Hippocampal formation (tissue), 2 donors: ENCODE measurements around the gene IMMP1L.
"Not testable (repeated sequence)": the region's sequence is repeated elsewhere in the genome, so short reads cannot be mapped to it uniquely, and the experiment has no call there.

Source experiments
- DNase-seq, 2 donors: peaks; one replicate each; lab custom pipeline; 2025; lab: John Stamatoyannopoulos, UW

Gene IMMP1L

GRCh38 chr11:31509429-31510345 lies at the start of gene IMMP1L, which contains the start of gene ELP4:
IMMP1L (minus strand) TSS chr11:31509622; CDS start chr11:31463276, 46,346 bp downstream.
ELP4 (plus strand) TSS chr11:31509767; CDS start chr11:31509785, 18 bp downstream.
- DNase-seq, result peak; percentile 94 to 98

- DNase-seq, result peak in 1 of 2 donors; percentile 62
These were observed 48.6 kb upstream of the IMMP1L start for GRCh38 chr11:31558001-31558400.

GRCh38 chr11:31555938-31556337 lies 46.5 kb upstream of the IMMP1L start:
- DNase-seq, result no peak

GRCh38 chr11:31542862-31543261 lies 33.4 kb upstream of the IMMP1L start:
- no peak for DNase-seq

GRCh38 chr11:31535479-31535878 lies 26.1 kb upstream of the IMMP1L start:
- DNase-seq, result no peak

- no peak for DNase-seq
These were observed 21.9 kb upstream of the IMMP1L start for GRCh38 chr11:31531293-31531692.

GRCh38 chr11:31529701-31530100 lies 20.3 kb upstream of the IMMP1L start:
- no peak for DNase-seq

- no peak for DNase-seq
These were observed 19.8 kb upstream of the IMMP1L start for GRCh38 chr11:31529189-31529588.

GRCh38 chr11:31521497-31522150 lies 12.2 kb upstream of the IMMP1L start:
- no peak for DNase-seq

- DNase-seq, result no peak
These were observed 2.7 kb upstream of the IMMP1L start for GRCh38 chr11:31512117-31512516.

- peak in 1 of 2 donors; percentile 58 for DNase-seq
These were observed 382 bp downstream of the IMMP1L start for GRCh38 chr11:31509051-31509428.

- DNase-seq, result no peak
These were observed 8.9 kb downstream of the IMMP1L start for GRCh38 chr11:31500560-31500959.

GRCh38 chr11:31499576-31500178 lies 9.7 kb downstream of the IMMP1L start:
- DNase-seq, result no peak

- not testable (repeated sequence) for DNase-seq
These were observed 15.7 kb downstream of the IMMP1L start for GRCh38 chr11:31493762-31494161.

GRCh38 chr11:31493235-31493634 lies 16.2 kb downstream of the IMMP1L start:
- no peak for DNase-seq

- DNase-seq, result no peak
These were observed 17.0 kb downstream of the IMMP1L start for GRCh38 chr11:31492320-31492913.

GRCh38 chr11:31487848-31488247 lies 21.6 kb downstream of the IMMP1L start:
- DNase-seq, result peak; percentile 1 to 10

GRCh38 chr11:31484497-31484896 lies 24.9 kb downstream of the IMMP1L start:
- DNase-seq, result no peak

- DNase-seq, result no peak
These were observed 28.5 kb downstream of the IMMP1L start for GRCh38 chr11:31480930-31481329.

GRCh38 chr11:31479066-31479465 lies 30.4 kb downstream of the IMMP1L start:
- DNase-seq, result no peak

- no peak for DNase-seq
These were observed 31.2 kb downstream of the IMMP1L start for GRCh38 chr11:31478223-31478590.

GRCh38 chr11:31477528-31478222 lies 31.7 kb downstream of the IMMP1L start:
- no peak for DNase-seq
